H1 (cell line): Measurements from ENCODE around the gene C21orf91. TPM values are rescaled to one million over a fixed set of nuclear protein-coding genes. Genes with fewer than 3 reads are reported as not detected.

Experiments used
- CTCF ChIA-PET: fragments of 300-600 bp; sonication (Branson Sonifier 250); formaldehyde crosslinking; loops from one replicate; lab custom pipeline; 2021; ENCODE audit not compliant: partially characterized antibody; lab: Charles Lee
- POLR2A ChIA-PET: fragments of 300-600 bp; sonication (Branson Sonifier 250); formaldehyde crosslinking; loops from one replicate; lab custom pipeline; 2021; ENCODE audit warnings: inconsistent platforms; ENCODE audit not compliant: partially characterized antibody; lab: Charles Lee
- DNase-seq, 2 experiments: peaks; one replicate each; pipeline versions ENCODE4 v3.0.0 to v3.0.0-alpha.2; 2010 to 2022; ENCODE audit warnings: low spot score in 2 of 2, low read depth in 1 of 2, mixed read lengths in 1 of 2
- FAIRE-seq: peaks from 2 replicates; lab custom pipeline; 2011; peaks lifted over from hg19 to GRCh38; lab: Jason Lieb, UNC
- H2AFZ ChIP-seq: 2 replicates; pipeline ENCODE4 v1.8.1; 2012; ENCODE audit warnings: low read length, inconsistent platforms
- H2AK5ac ChIP-seq: 2 replicates; pipeline ENCODE4 v1.6.1; 2013; ENCODE audit warnings: low read depth, low read length
- H2BK120ac ChIP-seq: replicated peaks from 2 replicates; pipeline ENCODE3; 2013; ENCODE audit warnings: low read depth, low read length, inconsistent platforms
- H2BK12ac ChIP-seq: 2 replicates; pipeline ENCODE4 v1.6.1; 2013; ENCODE audit warnings: low read depth, low read length
- H2BK15ac ChIP-seq: 2 replicates; pipeline ENCODE4 v1.6.1; 2013; ENCODE audit warnings: low read length
- H2BK20ac ChIP-seq: 2 replicates; pipeline ENCODE4 v1.6.1; 2013; ENCODE audit warnings: low read length
- H2BK5ac ChIP-seq: 2 replicates; pipeline ENCODE4 v1.6.1; 2013; ENCODE audit warnings: low read depth, low read length
- H3K14ac ChIP-seq: 2 replicates; pipeline ENCODE4 v1.6.1; 2013; ENCODE audit warnings: inconsistent platforms; ENCODE audit not compliant: insufficient read length
- H3K18ac ChIP-seq: 2 replicates; pipeline ENCODE4 v1.6.1; 2013; ENCODE audit warnings: low read length; ENCODE audit errors: extremely low read depth
- H3K23ac ChIP-seq: 2 replicates; pipeline ENCODE4 v1.6.1; 2013; ENCODE audit warnings: inconsistent platforms; ENCODE audit not compliant: insufficient read length
- H3K23me2 ChIP-seq: 2 replicates; pipeline ENCODE4 v1.6.1; 2013; ENCODE audit warnings: low read depth, low read length
- H3K27ac ChIP-seq: 2 replicates; pipeline ENCODE4 v1.6.1; 2011; ENCODE audit warnings: low read depth, low read length, inconsistent platforms
- H3K27me3 ChIP-seq, 4 experiments: replicated peaks in 1 of 4; 1 replicate in 1 of 4; 2 replicates in 3 of 4; pipeline versions ENCODE4 v1.6.1 to v1.8.1; 2011 to 2013; ENCODE audit warnings: low read length in 3 of 4, mild to moderate bottlenecking in 3 of 4, inconsistent platforms in 2 of 4, mixed read lengths in 2 of 4, moderate library complexity in 1 of 4; ENCODE audit not compliant: control insufficient read depth in 3 of 4, insufficient read depth in 3 of 4; ENCODE audit errors: extremely low read depth in 1 of 4
- H3K36me3 ChIP-seq, 4 experiments: 2 replicates each; pipeline versions ENCODE4 v1.6.1 to v1.8.1; 2011 to 2013; ENCODE audit warnings: mild to moderate bottlenecking in 4 of 4, low read length in 3 of 4, moderate library complexity in 2 of 4, control low read depth in 1 of 4, inconsistent platforms in 1 of 4; ENCODE audit not compliant: insufficient read depth in 4 of 4, control insufficient read depth in 2 of 4
- H3K4ac ChIP-seq: replicated peaks from 2 replicates; pipeline ENCODE3; 2013; ENCODE audit warnings: low read length, low read depth, mixed read lengths, inconsistent platforms; ENCODE audit not compliant: insufficient read length
- H3K4me1 ChIP-seq, 4 experiments: replicated peaks in 1 of 4; 1 replicate in 1 of 4; 2 replicates in 3 of 4; pipeline versions ENCODE4 v1.6.1 to v1.8.1; 2011 to 2013; ENCODE audit warnings: low read length in 3 of 4, inconsistent platforms in 2 of 4, mixed read lengths in 1 of 4; ENCODE audit not compliant: insufficient read depth in 4 of 4, control insufficient read depth in 3 of 4
- H3K4me2 ChIP-seq, 2 experiments: 2 replicates each; pipeline versions ENCODE4 v1.6.1 to v1.8.1; 2011 to 2013; ENCODE audit warnings: low read depth in 2 of 2, low read length in 2 of 2, control low read depth in 1 of 2, inconsistent platforms in 1 of 2, mild to moderate bottlenecking in 1 of 2; ENCODE audit not compliant: insufficient read depth in 1 of 2
- H3K4me3 ChIP-seq, 4 experiments: fragments of 200-600, 300-600 bp in 1 of 4; sonication (generic), shearing (Covaris generic), sonication (Bioruptor Twin) in 1 of 4; 2 replicates each; pipeline versions ENCODE4 v1.5.1 to v1.8.1; 2011 to 2016; ENCODE audit warnings: low read length in 4 of 4, low read depth in 3 of 4, control low read depth in 2 of 4, inconsistent platforms in 2 of 4, mild to moderate bottlenecking in 2 of 4, mixed read lengths in 1 of 4, moderate library complexity in 1 of 4; ENCODE audit not compliant: insufficient read depth in 2 of 4; ENCODE audit errors: extremely low read depth in 1 of 4
- H3K56ac ChIP-seq: replicated peaks from 2 replicates; pipeline ENCODE3; 2013; ENCODE audit warnings: low read depth, mild to moderate bottlenecking, mixed read lengths, low read length, inconsistent platforms; ENCODE audit not compliant: insufficient read length
- H3K79me1 ChIP-seq: 2 replicates; pipeline ENCODE4 v1.6.1; 2013; ENCODE audit warnings: low read depth, low read length, control low read depth
- H3K79me2 ChIP-seq, 2 experiments: 2 replicates each; pipeline versions ENCODE4 v1.6.1 to v1.8.1; 2012 to 2013; ENCODE audit warnings: low read length in 2 of 2, mild to moderate bottlenecking in 2 of 2, inconsistent platforms in 1 of 2; ENCODE audit not compliant: insufficient read depth in 2 of 2, control insufficient read depth in 1 of 2
- H3K9ac ChIP-seq, 4 experiments: replicated peaks in 1 of 4; 1 replicate in 1 of 4; 2 replicates in 3 of 4; pipeline versions ENCODE4 v1.6.1 to v1.8.1; 2011 to 2013; ENCODE audit warnings: low read depth in 3 of 4, low read length in 3 of 4, control low read depth in 2 of 4, mild to moderate bottlenecking in 2 of 4, moderate library complexity in 2 of 4, inconsistent platforms in 1 of 4; ENCODE audit errors: extremely low read depth in 1 of 4
- H3K9me3 ChIP-seq, 2 experiments: 2 replicates each; pipeline versions ENCODE4 v1.6.1 to v1.8.1; 2012 to 2013; ENCODE audit warnings: mild to moderate bottlenecking in 2 of 2, moderate library complexity in 2 of 2, control low read depth in 1 of 2, inconsistent platforms in 1 of 2, low read depth in 1 of 2, low read length in 1 of 2, mixed read lengths in 1 of 2; ENCODE audit not compliant: insufficient read depth in 2 of 2
- H4K20me1 ChIP-seq, 2 experiments: replicated peaks in 1 of 2; 2 replicates each; pipeline versions ENCODE3 to v1.8.1; 2011 to 2013; ENCODE audit warnings: inconsistent platforms in 2 of 2, low read length in 2 of 2, mild to moderate bottlenecking in 1 of 2; ENCODE audit not compliant: insufficient read depth in 2 of 2, control insufficient read depth in 1 of 2
- H4K5ac ChIP-seq: 2 replicates; pipeline ENCODE4 v1.6.1; 2013; ENCODE audit warnings: low read length, low read depth, mixed read lengths, inconsistent platforms; ENCODE audit not compliant: insufficient read length
- H4K8ac ChIP-seq: 2 replicates; pipeline ENCODE4 v1.8.0; 2013; ENCODE audit warnings: mild to moderate bottlenecking, moderate library complexity, low read length, inconsistent platforms; ENCODE audit not compliant: insufficient read depth; ENCODE audit errors: extremely low read depth
- H4K91ac ChIP-seq: replicated peaks from 2 replicates; pipeline ENCODE3; 2013; ENCODE audit warnings: low read length, mixed read lengths, inconsistent platforms; ENCODE audit not compliant: insufficient read length
- BACH1 ChIP-seq: IDR thresholded peaks from 2 replicates; pipeline ENCODE4 v1.6.1; 2012; ENCODE audit warnings: low read length, improper control_type of control experiment
- EP300 ChIP-seq, 2 experiments: IDR thresholded peaks; 1 replicate in 1 of 2; 2 replicates in 1 of 2; pipeline ENCODE4 v1.6.1; 2011 to 2012; ENCODE audit warnings: low read depth in 2 of 2, low read length in 2 of 2, mild to moderate bottlenecking in 2 of 2, borderline replicate concordance in 1 of 2, inconsistent platforms in 1 of 2, moderate library complexity in 1 of 2
- KDM5A ChIP-seq: fragments of 200-600 bp; IDR thresholded peaks from 2 replicates; pipeline ENCODE4 v1.7.1; 2012; ENCODE audit warnings: mild to moderate bottlenecking, low read length, inconsistent platforms, mixed read lengths
- MAX ChIP-seq: IDR thresholded peaks from 2 replicates; pipeline ENCODE4 v1.6.1; 2012; ENCODE audit warnings: inconsistent platforms
- SP1 ChIP-seq: IDR thresholded peaks from 2 replicates; pipeline ENCODE4 v1.6.1; 2011; ENCODE audit warnings: low read depth, low read length
- TBP ChIP-seq: IDR thresholded peaks from 2 replicates; pipeline ENCODE4 v1.6.1; 2011; ENCODE audit warnings: low read depth, low read length, improper control_type of control experiment
- TEAD4 ChIP-seq: IDR thresholded peaks from 2 replicates; pipeline ENCODE4 v1.6.1; 2012; ENCODE audit warnings: low read depth, low read length, inconsistent platforms, mixed read lengths
- WGBS, 2 experiments: shearing (Covaris generic) in 1 of 2; methylation state at CpG; one replicate each; pipeline versions ENCODE4 v1.1.6 to v1.1.7; 2013 to 2015; ENCODE audit warnings: low lambda C conversion rate in 2 of 2, mixed read lengths in 2 of 2, inconsistent platforms in 1 of 2, low coverage in 1 of 2, missing lambda C conversion rate in 1 of 2; ENCODE audit not compliant: insufficient replicate concordance in 2 of 2, insufficient coverage in 1 of 2, insufficient read length in 1 of 2; ENCODE audit errors: extremely low coverage in 1 of 2, missing lambda C conversion rate in 1 of 2; 5-methylcytosine and 5-hydroxymethylcytosine counted together
- polyA plus RNA-seq, 7 experiments: library from polyadenylated mRNA; depleted of rRNA in 3 of 7; stranded (reverse) in 5 of 7; unstranded in 2 of 7; fragments of >200 nt in 5 of 7; fragments of 200-250 nt in 2 of 7; gene quantifications; 1 replicate in 5 of 7; 2 replicates in 1 of 7; 4 replicates in 1 of 7; pipeline versions ENCODE4 v1.2.1 to v1.2.3, GENCODE V29; 2011 to 2013; ENCODE audit warnings: missing spikeins in 2 of 7, mixed read lengths in 2 of 7
- total RNA-seq: library from RNA; stranded (reverse); fragmentation: NEBNext Ultra II Directional; extraction: Animal tissue kit (Norgen Biotek cat#: 25700); gene quantifications from 2 replicates; pipeline ENCODE4 v1.2.1, GENCODE V29; 2021

The C21orf91 gene
- total and polyA plus RNA-seq, 2 of the 8 experiments (the other 6 are each of a cell fraction or from before 2014, with no cell fraction given): 4.9 to 33.6 TPM

- Histone ChIP-seq H3K4me1 (peaks cover 0 to 5% (median 0%) of the 10 kb centered on the region in 4 experiments; a peak in 3 of 7 replicates), H3K18ac (no peak overlapping the region), H2AK5ac (no peak overlapping the region), H3K9me3 (no peaks in the 10 kb centered on the region; a peak in 1 of 4 replicates), H2BK15ac (no peak overlapping the region), H3K4me2 (no peak overlapping the region), H3K36me3 (peaks cover 0 to 14% (median 2%) of the 10 kb centered on the region in 4 experiments; a peak in 4 of 8 replicates), H4K5ac (no peak overlapping the region), H3K79me2 (no peaks in the 10 kb centered on the region), H4K8ac (no peak overlapping the region), H3K27ac (no peak overlapping the region), H3K4ac (no peak overlapping the region), H3K23ac (no peak overlapping the region), H2BK120ac (no peak overlapping the region), H2BK5ac (no peak overlapping the region), H4K20me1 (no peaks in the 10 kb centered on the region), H3K4me3 (no peak overlapping the region), H3K27me3 (no peaks in the 10 kb centered on the region), H3K9ac (no peak overlapping the region), H3K56ac (no peak overlapping the region), H4K91ac (no peak overlapping the region), H2BK12ac (no peak overlapping the region), H2AFZ (no peak overlapping the region), H2BK20ac (no peak overlapping the region), H3K79me1 (no peaks in the 10 kb centered on the region), H3K23me2 (no peaks in the 10 kb centered on the region), H3K14ac (no peak overlapping the region)
- DNase-seq (no peak), FAIRE-seq (no peak)
- no peak for TF ChIP-seq KDM5A
- no peak for TF ChIP-seq TEAD4
- TF ChIP-seq EP300 (IDR thresholded peaks at IDR 0.05; ENCODE audit: borderline replicate concordance in 1 of 2, low read depth in 2 of 2, low read length in 2 of 2): no peak
- TF ChIP-seq SP1: no peak
- TF ChIP-seq MAX: no peak
- TF ChIP-seq BACH1: no peak
- TF ChIP-seq TBP: no peak
- WGBS, 2 experiments: 95% methylated on average over 3 of the region's 3 CpGs; no CpG with 5 or more reads in 1 of the 2 experiments
- CTCF ChIA-PET: interaction anchor here (1.3 kb wide), 1 partner anchor 35 kb away, joined by 3 read pairs; no protein-coding TSS in a partner anchor
- POLR2A ChIA-PET: interaction anchor here (0.8 to 2.0 kb wide), 3 partner anchors 10 to 30 kb away, joined by 3 to 5 read pairs (median 4); no protein-coding TSS in a partner anchor
Measured at GRCh38 chr21:17783003-17783402, 36.2 kb downstream of the C21orf91 start.
